Measurements from ENCODE around the gene TMPRSS2.
A peak's percentile ranks its signal among the peaks of the same experiment; 100 is the strongest.
"Not testable (repeated sequence)": the region's sequence is repeated elsewhere in the genome, so short reads cannot be mapped to it uniquely, and the experiment has no call there.

TMPRSS2 gene

DNA sequence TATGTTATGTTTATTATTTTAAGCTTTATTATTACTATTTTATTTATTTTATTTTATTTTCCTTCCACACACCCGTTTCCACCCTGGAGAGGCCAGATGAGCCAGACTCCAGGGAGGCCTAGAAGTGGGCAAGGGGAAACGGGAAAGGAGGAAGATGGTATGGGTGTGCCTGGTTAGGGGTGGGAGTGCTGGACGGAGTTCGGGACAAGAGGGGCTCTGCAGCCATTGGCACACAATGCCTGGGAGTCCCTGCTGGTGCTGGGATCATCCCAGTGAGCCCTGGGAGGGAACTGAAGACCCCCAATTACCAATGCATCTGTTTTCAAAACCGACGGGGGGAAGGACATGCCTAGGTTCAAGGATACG lies 82.4 kb downstream of the TMPRSS2 start:
- no peak for DNase-seq

DNA sequence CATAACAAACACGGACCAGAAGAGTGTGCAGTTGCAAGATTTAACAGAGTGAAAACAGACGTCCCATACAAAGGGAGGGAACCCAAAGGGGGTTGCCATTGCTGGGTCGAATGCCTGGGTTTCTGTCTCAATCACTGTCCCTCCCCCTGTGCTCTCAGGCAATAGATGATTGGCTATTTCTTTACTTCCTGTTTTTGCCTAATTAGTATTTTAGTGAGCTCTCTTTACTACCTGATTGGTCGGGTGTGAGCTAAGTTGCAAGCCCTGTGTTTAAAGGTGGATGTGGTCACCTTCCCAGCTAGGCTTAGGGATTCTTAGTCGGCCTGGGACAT lies 84.7 kb downstream of the TMPRSS2 start:
- DNase-seq = not testable (repeated sequence)

DNA sequence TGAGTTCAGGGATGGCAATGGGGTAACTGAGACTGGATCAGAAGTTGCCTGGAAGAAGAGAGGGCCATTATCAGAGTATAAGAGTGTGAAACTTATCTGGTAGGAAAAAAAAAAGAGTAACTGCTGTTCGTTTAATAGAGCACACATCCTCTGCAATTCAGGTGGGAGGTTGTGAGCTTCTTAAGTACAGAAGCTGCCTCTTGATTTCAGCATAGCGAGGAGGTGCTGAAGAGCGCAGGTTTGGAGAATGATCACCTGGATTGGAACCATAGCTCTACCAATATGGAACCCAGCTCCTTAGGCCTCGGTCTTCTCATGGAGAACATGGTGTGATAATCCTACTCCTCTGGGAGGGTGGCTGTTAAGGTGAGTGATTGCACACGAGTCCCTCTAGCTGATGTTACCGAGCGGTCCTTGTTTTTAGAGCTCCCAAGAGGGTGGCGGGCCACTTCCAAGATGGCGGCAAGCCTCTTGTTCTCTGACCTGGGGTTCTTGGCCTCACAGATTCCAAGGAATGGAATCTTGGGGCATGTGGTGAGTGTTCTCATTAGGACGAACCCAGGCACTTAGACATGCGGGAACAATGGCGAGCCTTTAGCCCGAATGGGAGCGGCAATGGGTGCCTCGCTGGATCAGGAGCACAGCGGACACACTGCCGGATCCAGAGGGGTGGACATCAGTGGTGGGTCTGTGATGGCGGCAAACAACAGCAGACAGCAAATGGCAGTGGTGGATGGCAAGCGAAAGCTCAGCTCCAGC lies 85.2 kb downstream of the TMPRSS2 start:
- no peak for DNase-seq

DNA sequence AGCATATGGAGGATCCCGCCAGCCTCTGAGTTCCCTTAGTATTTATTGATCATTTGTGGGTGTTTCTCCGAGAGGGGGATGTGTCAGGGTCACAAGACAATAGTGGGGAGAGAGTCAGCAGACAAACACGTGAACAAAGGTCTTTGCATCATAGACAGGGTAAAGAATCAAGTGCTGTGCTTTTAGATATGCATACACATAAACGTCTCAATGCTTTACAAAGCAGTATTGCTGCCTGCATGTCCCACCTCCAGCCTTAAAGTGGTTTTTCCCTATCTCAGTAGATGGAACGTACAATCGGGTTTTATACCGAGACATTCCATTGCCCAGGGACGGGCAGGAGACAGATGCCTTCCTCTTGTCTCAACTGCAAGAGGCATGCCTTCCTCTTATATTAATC lies 87.0 kb downstream of the TMPRSS2 start:
- not testable (repeated sequence) for DNase-seq

DNA sequence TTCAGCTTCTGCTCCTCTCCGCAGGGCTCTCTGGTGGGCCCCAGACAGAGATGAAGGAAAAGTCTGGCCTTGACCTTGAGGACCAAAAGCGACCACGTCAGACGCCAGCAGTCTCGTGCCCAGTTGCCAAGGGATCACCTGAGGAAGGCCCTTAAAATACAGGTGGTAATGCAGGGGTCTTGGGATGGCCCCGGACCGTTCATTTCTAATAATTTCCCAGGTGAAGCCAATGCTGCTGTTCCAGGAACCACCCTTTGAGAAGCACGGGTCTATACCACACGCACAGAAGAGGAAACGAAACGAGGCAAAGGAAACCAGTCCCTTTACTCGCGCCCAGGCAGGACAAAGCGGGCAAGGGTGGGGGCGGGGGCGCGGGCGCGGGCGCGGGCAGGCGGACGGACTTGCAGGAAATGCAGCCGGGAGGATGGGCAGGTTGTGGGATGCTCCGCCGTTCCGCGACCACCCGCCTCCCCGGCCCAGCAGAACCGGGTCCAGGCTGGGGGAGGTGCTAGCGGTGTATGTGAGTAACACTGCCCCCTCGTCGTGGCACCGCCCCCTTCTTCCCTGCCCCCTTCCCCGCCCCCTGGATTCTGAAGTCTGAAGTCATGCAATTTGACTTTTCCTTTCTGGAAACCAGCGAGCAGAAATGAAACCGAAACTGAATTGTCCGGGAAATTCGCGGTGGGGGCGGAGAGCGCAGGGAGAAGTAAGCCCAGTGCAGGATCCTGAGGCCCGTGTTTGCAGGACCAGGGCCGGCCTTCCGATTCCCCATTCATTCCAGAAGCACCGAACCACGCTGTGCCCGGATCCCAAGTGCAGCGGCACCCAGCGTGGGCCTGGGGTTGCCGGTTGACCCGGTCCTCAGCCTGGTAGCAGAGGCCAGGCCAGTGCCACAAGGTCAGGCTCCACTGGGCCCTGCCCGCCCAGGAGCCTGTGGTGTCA lies 87.8 kb downstream of the TMPRSS2 start:
- peak; percentile 23 to 47 for DNase-seq

DNA sequence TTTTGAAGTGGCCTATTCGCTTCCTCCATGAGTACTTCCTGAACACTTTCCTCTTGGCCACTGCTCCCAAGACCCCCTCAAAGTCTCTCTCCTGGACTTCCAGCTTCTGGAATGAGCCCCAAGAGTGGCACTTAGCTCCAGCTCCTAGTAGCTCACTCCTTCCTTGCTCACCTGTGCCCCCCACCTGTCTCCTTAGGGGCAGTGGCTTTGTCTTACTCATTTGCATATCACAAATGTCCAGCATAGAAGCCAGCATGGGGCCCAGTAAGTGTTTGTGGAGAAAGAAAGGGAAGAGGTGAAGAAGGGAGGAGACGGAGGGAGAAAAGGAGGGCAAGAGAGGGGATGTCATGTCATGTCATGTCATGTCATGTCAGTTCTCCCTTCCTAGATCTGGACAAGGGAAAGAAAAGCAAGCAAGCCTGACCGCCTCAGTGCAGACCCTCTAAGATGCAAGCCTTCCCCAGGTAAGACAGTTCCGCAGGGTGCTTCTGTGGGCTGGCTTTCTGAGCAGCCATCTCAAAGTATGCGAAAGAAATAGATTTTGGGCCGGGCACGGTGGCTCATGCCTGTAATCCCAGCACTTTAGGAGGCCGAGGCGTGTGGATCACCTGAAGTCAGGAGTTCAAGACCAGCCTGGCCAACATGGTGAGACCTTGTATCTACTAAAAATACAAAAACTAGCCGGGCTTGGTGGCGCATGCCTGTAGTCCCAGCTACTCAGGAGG lies 88.8 kb downstream of the TMPRSS2 start:
- DNase-seq = no peak

DNA sequence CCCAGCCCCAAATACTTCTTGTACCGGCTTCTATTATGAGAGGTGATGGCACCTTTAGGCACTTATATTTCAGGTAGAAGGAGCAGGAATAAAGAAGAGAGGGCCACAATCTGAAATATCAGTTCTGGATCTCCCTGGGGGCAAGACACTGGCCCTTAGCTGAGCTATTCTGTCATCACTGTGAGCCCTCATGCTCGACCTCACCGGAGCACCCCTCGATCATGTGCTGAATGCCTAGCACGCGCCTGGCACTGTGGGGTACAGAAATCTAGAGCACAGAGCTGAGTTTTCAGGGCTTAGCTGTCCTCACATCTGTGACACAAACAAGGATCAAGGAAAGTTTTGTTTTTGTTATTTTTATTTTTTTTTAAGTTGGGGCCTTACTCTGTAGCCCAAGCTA lies 89.6 kb downstream of the TMPRSS2 start:
- no peak for DNase-seq

DNA sequence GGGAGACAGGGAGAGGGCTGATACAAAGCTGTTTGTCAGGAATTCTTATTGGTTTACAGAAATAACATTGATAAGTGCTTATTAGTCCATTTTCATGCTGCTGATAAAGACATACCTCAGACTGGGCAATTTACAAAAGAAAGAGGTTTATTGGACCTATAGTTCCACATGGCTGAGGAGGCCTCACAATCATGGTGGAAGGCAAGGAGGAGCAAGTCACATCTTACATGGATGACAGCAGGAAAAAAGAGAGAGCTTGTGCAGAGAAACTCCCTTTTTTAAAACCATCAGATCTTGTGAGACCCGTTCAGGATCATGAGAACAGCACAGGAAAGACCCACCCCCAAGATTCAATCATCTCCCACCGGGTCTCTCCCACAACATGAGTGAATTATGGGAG lies 90.5 kb downstream of the TMPRSS2 start:
- not testable (repeated sequence) for DNase-seq

Measured in AML-193 (cell line).